Retinal pigment epithelial cell (primary cell): ENCODE measurements around the gene CMBL.
A peak's percentile ranks its signal among the peaks of the same experiment; 100 is the strongest.

Experiments
- DNase-seq: peaks from one replicate; pipeline ENCODE4 v3.0.0-alpha.2; 2010; ENCODE audit warnings: low read depth
- H3K4me3 ChIP-seq: 2 replicates; pipeline ENCODE4 v1.5.1; 2011; ENCODE audit warnings: mild to moderate bottlenecking, low read length, control low read depth, moderate library complexity
- CTCF ChIP-seq: conservative IDR thresholded peaks from 2 replicates; pipeline ENCODE4 v1.5.1; 2011; ENCODE audit warnings: low read depth, low read length, control low read depth, inconsistent platforms

CMBL gene

GRCh38 chr5:10338686-10339057 lies 31.0 kb upstream of the CMBL start:
- DNase-seq: no peak
- H3K4me3 ChIP-seq: no peak overlapping the region
- TF ChIP-seq CTCF: no peak

DNA sequence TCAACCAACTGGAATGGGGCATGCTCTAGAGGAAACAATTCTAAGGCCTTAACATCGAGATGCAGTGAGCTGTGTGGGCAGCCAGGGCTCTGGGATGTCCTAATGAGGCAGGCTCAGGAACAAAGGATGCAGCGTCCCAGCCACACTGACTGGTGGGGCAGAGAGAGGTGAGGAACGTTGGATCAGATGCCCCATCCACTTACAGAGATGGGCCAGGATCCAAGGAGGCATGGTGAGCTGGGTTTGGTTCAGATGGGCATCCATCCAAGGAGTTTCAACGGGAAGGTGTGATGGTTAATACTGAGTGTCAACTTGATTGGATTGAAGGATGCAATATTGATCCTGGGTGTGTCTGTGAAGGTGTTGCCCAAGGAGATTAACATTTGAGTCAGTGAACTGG lies 30.3 kb upstream of the CMBL start:
- TF ChIP-seq CTCF: no peak
- no peak for DNase-seq

GRCh38 chr5:10337107-10337506 lies 29.4 kb upstream of the CMBL start:
- DNase-seq: no peak
- no peak for TF ChIP-seq CTCF
- no peak overlapping the region for H3K4me3 ChIP-seq

More for the DNA sequence above, 30.3 kb upstream of the CMBL start:
- no peak overlapping the region for H3K4me3 ChIP-seq

DNA sequence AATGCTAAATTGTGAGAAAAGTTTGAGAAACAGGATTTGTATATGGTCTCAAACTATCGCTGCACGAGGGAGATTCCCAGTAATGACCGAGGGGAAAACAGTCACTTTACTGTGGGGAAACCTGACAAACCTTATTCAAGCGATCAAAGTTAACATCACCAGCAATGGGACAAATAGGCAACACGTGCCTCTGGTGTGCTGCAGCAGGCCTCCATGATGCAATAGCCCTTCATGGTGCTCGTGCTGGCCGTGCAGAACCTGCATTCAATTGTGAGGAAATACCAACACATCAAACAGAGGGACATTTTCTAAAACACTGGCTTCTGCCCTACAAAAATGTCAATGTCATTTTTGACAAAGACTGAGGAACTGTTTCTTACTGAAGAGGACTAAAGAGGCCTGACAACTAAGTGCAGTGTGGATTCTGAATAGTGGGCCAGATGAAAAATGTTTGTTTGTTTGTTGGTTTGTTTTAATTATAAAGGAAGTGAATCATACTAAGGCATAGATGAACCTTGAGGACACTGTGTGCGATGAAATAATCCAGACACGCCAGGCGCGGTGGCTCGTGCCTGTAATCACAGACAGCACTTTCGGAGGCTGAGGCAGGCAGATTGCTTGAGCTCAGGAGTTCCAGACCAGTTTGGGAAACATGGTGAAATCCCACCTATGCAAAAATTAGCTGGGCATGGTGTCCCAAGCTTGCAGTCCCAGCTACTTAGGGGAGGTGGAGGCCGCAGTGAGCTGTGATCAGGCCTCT lies 28.2 kb upstream of the CMBL start:
- no peak for DNase-seq
- H3K4me3 ChIP-seq: no peak overlapping the region

GRCh38 chr5:10334831-10335230 lies 27.1 kb upstream of the CMBL start:
- no peak for TF ChIP-seq CTCF
- no peak overlapping the region for H3K4me3 ChIP-seq
- no peak for DNase-seq

More for the DNA sequence above, 28.2 kb upstream of the CMBL start:
- TF ChIP-seq CTCF: no peak

DNA sequence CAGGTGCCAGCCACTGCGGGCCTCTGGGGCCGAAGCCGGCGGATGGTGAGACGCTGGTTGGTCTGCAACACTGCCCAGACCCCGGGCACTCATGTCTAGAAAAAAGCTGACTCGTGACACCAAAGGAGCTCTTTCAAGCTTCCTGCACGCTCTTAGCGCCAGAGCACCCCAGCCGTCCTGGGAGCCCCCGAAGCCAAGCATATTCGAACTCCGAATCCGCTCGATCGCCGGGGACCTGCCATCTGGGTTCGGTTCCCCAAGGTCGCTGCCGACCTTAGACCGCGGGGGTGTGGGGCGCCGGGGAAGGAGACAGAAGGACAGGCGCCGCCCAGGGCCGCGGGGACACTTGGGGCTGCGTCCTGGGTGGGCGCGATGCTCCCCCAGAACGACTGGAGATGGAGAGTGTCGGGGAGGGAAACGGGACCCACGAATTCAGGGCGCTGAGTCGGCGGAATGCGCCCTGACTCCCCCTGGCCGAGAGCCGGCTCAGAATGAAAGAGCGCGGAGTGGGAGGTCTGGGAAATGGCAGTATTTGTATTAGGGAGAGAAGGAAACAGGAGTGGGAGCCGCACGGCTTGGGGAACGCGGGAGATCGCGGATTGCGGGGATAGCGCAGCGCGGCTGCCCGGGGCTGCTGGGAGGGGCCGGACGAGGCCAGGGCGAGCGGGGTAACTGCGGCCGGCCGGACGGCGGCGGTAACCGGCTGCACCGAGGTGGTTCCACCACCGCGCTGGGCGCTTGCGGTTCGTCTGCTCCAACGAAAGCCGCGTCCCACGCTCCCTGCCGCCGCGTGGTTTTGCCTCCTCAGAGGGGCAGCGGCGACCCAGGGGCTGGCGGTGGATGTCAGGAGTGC lies 25.7 kb upstream of the CMBL start:
- TF ChIP-seq CTCF: no peak
- peak overlapping the region; percentile 68 for H3K4me3 ChIP-seq
- no peak for DNase-seq
